Measurements from ENCODE around the gene PCK2.

PCK2 gene

GRCh38 chr14:24087004-24087403 lies 7.1 kb upstream of the PCK2 start:
- no peaks in the 10 kb centered on the region for H3K27me3 ChIP-seq (replicated peaks; ENCODE audit: insufficient read depth, low read length)
- no peaks in the 10 kb centered on the region for H4K20me1 ChIP-seq (ENCODE audit: insufficient read depth, low read length)
- H2AFZ ChIP-seq (ENCODE audit: low read length): no peak overlapping the region
- no peak overlapping the region for H3K4me2 ChIP-seq (ENCODE audit: low read depth, low read length)
- H3K4me1 ChIP-seq (ENCODE audit: low read length): no peaks in the 10 kb centered on the region
- no peak for TF ChIP-seq EZH2 (optimal IDR thresholded peaks at IDR 0.05; ENCODE audit: low read depth, low read length)
- no peak for TF ChIP-seq EZH2phosphoT487 (IDR thresholded peaks at IDR 0.05; ENCODE audit: low read length)
- no peak for TF ChIP-seq CTCF (IDR thresholded peaks at IDR 0.05; ENCODE audit: low read length)
- no peak overlapping the region for H3K4me3 ChIP-seq (ENCODE audit: low read length)
- H3K36me3 ChIP-seq (replicated peaks; ENCODE audit: insufficient read depth, low read length): no peaks in the 10 kb centered on the region
- no peaks in the 10 kb centered on the region for H3K79me2 ChIP-seq (ENCODE audit: low read length)
- H3K27ac ChIP-seq (ENCODE audit: low read length): no peak overlapping the region
- no peak for DNase-seq
- H3K9ac ChIP-seq (ENCODE audit: low read length): no peak overlapping the region
- H3F3A ChIP-seq (ENCODE audit: insufficient read depth, low read length): no peaks in the 10 kb centered on the region
- H3K9me3 ChIP-seq (replicated peaks; ENCODE audit: insufficient read depth, low read length): no peaks in the 10 kb centered on the region
- no peaks in the 10 kb centered on the region for H3K9me2 ChIP-seq (replicated peaks; ENCODE audit: insufficient read depth, low read length)

GRCh38 chr14:24088095-24088494 lies 6.0 kb upstream of the PCK2 start:
- Histone ChIP-seq H3K9me2 (replicated peaks; ENCODE audit: insufficient read depth, low read length) (no peaks in the 10 kb centered on the region), H3K27me3 (replicated peaks; ENCODE audit: insufficient read depth, low read length) (no peaks in the 10 kb centered on the region), H3K9ac (ENCODE audit: low read length) (no peak overlapping the region), H3K36me3 (replicated peaks; ENCODE audit: insufficient read depth, low read length) (no peaks in the 10 kb centered on the region), H3K9me3 (replicated peaks; ENCODE audit: insufficient read depth, low read length) (no peaks in the 10 kb centered on the region), H3K27ac (ENCODE audit: low read length) (no peak overlapping the region), H3K4me3 (ENCODE audit: low read length) (no peak overlapping the region), H3K4me2 (ENCODE audit: low read depth, low read length) (no peak overlapping the region), H3F3A (ENCODE audit: insufficient read depth, low read length) (no peaks in the 10 kb centered on the region), H3K79me2 (ENCODE audit: low read length) (no peaks in the 10 kb centered on the region), H4K20me1 (ENCODE audit: insufficient read depth, low read length) (no peaks in the 10 kb centered on the region), H3K4me1 (ENCODE audit: low read length) (no peaks in the 10 kb centered on the region), H2AFZ (ENCODE audit: low read length) (no peak overlapping the region)
- no peak for TF ChIP-seq EZH2 (optimal IDR thresholded peaks at IDR 0.05; ENCODE audit: low read depth, low read length)
- TF ChIP-seq CTCF (IDR thresholded peaks at IDR 0.05; ENCODE audit: low read length): no peak
- no peak for TF ChIP-seq EZH2phosphoT487 (IDR thresholded peaks at IDR 0.05; ENCODE audit: low read length)
- DNase-seq: no peak

- Histone ChIP-seq H3K9me3 (replicated peaks; ENCODE audit: insufficient read depth, low read length) (no peaks in the 10 kb centered on the region), H3K4me1 (ENCODE audit: low read length) (no peaks in the 10 kb centered on the region), H3K36me3 (replicated peaks; ENCODE audit: insufficient read depth, low read length) (no peaks in the 10 kb centered on the region), H4K20me1 (ENCODE audit: insufficient read depth, low read length) (no peaks in the 10 kb centered on the region), H3K27ac (ENCODE audit: low read length) (no peak overlapping the region), H3K9ac (ENCODE audit: low read length) (no peak overlapping the region), H3F3A (ENCODE audit: insufficient read depth, low read length) (no peaks in the 10 kb centered on the region), H3K4me2 (ENCODE audit: low read depth, low read length) (no peak overlapping the region), H3K4me3 (ENCODE audit: low read length) (no peak overlapping the region), H3K9me2 (replicated peaks; ENCODE audit: insufficient read depth, low read length) (no peaks in the 10 kb centered on the region), H3K79me2 (ENCODE audit: low read length) (peaks cover 2% of the 10 kb centered on the region; the same call in 1 of the 2 replicates), H3K27me3 (replicated peaks; ENCODE audit: insufficient read depth, low read length) (no peaks in the 10 kb centered on the region), H2AFZ (ENCODE audit: low read length) (no peak overlapping the region)
- DNase-seq: no peak
- TF ChIP-seq EZH2phosphoT487 (IDR thresholded peaks at IDR 0.05; ENCODE audit: low read length): no peak
Observed at GRCh38 chr14:24089890-24090289, 4.2 kb upstream of the PCK2 start.

GRCh38 chr14:24092110-24092504 lies 2.0 kb upstream of the PCK2 start:
- H3K4me2 ChIP-seq (ENCODE audit: low read depth, low read length): no peak overlapping the region
- no peak overlapping the region for H3K27ac ChIP-seq (ENCODE audit: low read length)
- no peak for DNase-seq
- no peaks in the 10 kb centered on the region for H3K36me3 ChIP-seq (replicated peaks; ENCODE audit: insufficient read depth, low read length)
- peaks cover 5% of the 10 kb centered on the region; the same call in 1 of the 2 replicates for H3K79me2 ChIP-seq (ENCODE audit: low read length)
- no peaks in the 10 kb centered on the region for H3K27me3 ChIP-seq (replicated peaks; ENCODE audit: insufficient read depth, low read length)
- TF ChIP-seq EZH2phosphoT487 (IDR thresholded peaks at IDR 0.05; ENCODE audit: low read length): no peak
- TF ChIP-seq EZH2 (optimal IDR thresholded peaks at IDR 0.05; ENCODE audit: low read depth, low read length): no peak
- no peak for TF ChIP-seq CTCF (IDR thresholded peaks at IDR 0.05; ENCODE audit: low read length)
- H3K4me3 ChIP-seq (ENCODE audit: low read length): no peak overlapping the region
- H3K9me2 ChIP-seq (replicated peaks; ENCODE audit: insufficient read depth, low read length): no peaks in the 10 kb centered on the region
- no peak overlapping the region for H2AFZ ChIP-seq (ENCODE audit: low read length)
- H4K20me1 ChIP-seq (ENCODE audit: insufficient read depth, low read length): no peaks in the 10 kb centered on the region
- no peaks in the 10 kb centered on the region for H3K9me3 ChIP-seq (replicated peaks; ENCODE audit: insufficient read depth, low read length)
- H3F3A ChIP-seq (ENCODE audit: insufficient read depth, low read length): no peaks in the 10 kb centered on the region
- H3K4me1 ChIP-seq (ENCODE audit: low read length): no peaks in the 10 kb centered on the region
- H3K9ac ChIP-seq (ENCODE audit: low read length): no peak overlapping the region
